GM12878 (cell line): ENCODE data around the gene PRPSAP2.

ENCODE experiments used
- CREB1 ChIP-seq: IDR thresholded peaks from 2 replicates; pipeline ENCODE4 v1.6.1; 2012; ENCODE audit warnings: low read depth, mild to moderate bottlenecking, inconsistent platforms
- CTCF ChIP-seq, 3 experiments: IDR thresholded peaks in 2 of 3; conservative IDR thresholded peaks in 1 of 3; 2 replicates each; pipeline ENCODE4 v1.5.1; 2011; ENCODE audit warnings: low read depth in 3 of 3, low read length in 3 of 3, mild to moderate bottlenecking in 3 of 3, control low read depth in 2 of 3, moderate library complexity in 2 of 3, inconsistent platforms in 1 of 3, mixed read lengths in 1 of 3; ENCODE audit not compliant: control insufficient read depth in 2 of 3, insufficient read depth in 1 of 3; ENCODE audit errors: extremely low read depth in 1 of 3
- E4F1 ChIP-seq: fragments of 450-650 bp; IDR thresholded peaks from 2 replicates; pipeline ENCODE4 v1.6.1; 2018; ENCODE audit warnings: borderline replicate concordance, mild to moderate bottlenecking; ENCODE audit not compliant: partially characterized antibody
- NR2C2 ChIP-seq: IDR thresholded peaks from 2 replicates; pipeline ENCODE4 v1.6.1; 2011; ENCODE audit warnings: borderline replicate concordance, low read depth; ENCODE audit not compliant: control insufficient read depth, insufficient read length
- PAX8 ChIP-seq: fragments of 450-650 bp; IDR thresholded peaks from 2 replicates; pipeline ENCODE4 v1.6.1; 2017; ENCODE audit warnings: mild to moderate bottlenecking, moderate library complexity
- POLR2A ChIP-seq: IDR thresholded peaks from 2 replicates; pipeline ENCODE4 v1.6.1; 2011; ENCODE audit warnings: low read depth, mild to moderate bottlenecking, low read length
- POLR2AphosphoS5 ChIP-seq: IDR thresholded peaks from 2 replicates; pipeline ENCODE4 v1.6.1; 2011; ENCODE audit warnings: mild to moderate bottlenecking, low read length, inconsistent platforms
- RAD21 ChIP-seq: IDR thresholded peaks from 2 replicates; pipeline ENCODE4 v1.6.1; 2011; ENCODE audit warnings: mild to moderate bottlenecking, low read depth, low read length, moderate library complexity; ENCODE audit not compliant: insufficient read depth
- REST ChIP-seq: IDR thresholded peaks from 2 replicates; pipeline ENCODE4 v1.6.1; 2012; ENCODE audit warnings: mild to moderate bottlenecking, low read depth, low read length
- SPI1 ChIP-seq: IDR thresholded peaks from 2 replicates; pipeline ENCODE4 v1.6.1; 2011; ENCODE audit warnings: low read depth, mild to moderate bottlenecking, low read length, moderate library complexity, borderline replicate concordance; ENCODE audit not compliant: insufficient read depth
- TBL1XR1 ChIP-seq: IDR thresholded peaks from 2 replicates; pipeline ENCODE4 v1.6.1; 2012; ENCODE audit warnings: low read depth, low read length, improper control_type of control experiment

GRCh38 chr17:18851201-18851600 is 6.7 kb upstream of the PRPSAP2 start:
- no peak for TF ChIP-seq E4F1
- no peak for TF ChIP-seq POLR2A
- TF ChIP-seq RAD21, result no peak
- TF ChIP-seq CREB1, result no peak
- TF ChIP-seq CTCF (IDR thresholded peaks at IDR 0.05 in 2 of 3, conservative IDR thresholded peaks at IDR 0.05 in 1 of 3; ENCODE audit: control insufficient read depth in 2 of 3, extremely low read depth in 1 of 3, insufficient read depth in 1 of 3, low read depth in 3 of 3, low read length in 3 of 3), result no peak
- TF ChIP-seq POLR2AphosphoS5, result no peak
- no peak for TF ChIP-seq TBL1XR1
- TF ChIP-seq SPI1, result no peak
- no peak for TF ChIP-seq REST
- TF ChIP-seq PAX8, result no peak
- no peak for TF ChIP-seq NR2C2
